Kidney capillary endothelial cell (primary cell): ENCODE measurements around the gene COL4A2.

Experiments used
- DNase-seq: peaks from one replicate; pipeline ENCODE4 v3.0.0-alpha.2; 2018; ENCODE audit warnings: low spot score

Gene COL4A2

DNA sequence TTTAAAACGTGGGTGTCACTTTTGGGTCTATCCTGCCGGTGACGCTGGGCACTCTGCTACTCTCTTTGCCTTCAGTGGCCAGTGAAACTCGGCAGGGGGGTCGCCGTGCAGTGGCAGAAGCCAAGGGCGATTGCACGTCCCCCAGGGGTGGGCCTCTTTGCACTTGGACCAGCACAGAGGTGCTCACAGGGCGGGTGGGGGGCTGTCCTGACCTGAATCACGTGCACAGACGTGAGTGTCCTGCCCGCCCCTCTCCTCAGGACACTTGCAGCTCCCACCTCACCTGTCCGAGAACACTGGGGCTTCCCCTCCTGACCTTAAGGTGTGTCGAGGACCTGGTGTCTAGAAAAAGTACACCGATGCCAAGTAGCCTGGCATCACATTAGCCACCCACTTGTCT lies 16.3 kb upstream of the COL4A2 start:
- DNase-seq: no peak

DNA sequence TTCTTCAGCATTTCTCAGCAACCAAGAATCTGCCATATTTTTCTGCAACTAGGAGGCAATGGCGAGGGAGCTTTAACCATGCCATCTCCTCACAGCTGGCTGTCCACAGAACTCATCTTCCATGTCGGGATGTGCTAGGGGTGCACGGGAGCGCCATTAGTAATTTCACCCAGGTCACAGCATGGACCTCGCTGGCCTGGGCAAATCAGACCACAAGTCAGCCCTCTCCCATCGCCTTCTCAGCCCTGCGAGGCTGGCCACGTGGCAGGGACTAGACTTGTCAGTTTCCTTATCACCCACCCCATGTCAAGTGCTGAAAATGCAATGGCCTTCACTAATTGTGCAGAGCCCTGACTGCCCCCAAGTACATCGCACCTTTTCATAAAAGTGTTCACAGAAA lies 15.8 kb upstream of the COL4A2 start:
- no peak for DNase-seq

DNA sequence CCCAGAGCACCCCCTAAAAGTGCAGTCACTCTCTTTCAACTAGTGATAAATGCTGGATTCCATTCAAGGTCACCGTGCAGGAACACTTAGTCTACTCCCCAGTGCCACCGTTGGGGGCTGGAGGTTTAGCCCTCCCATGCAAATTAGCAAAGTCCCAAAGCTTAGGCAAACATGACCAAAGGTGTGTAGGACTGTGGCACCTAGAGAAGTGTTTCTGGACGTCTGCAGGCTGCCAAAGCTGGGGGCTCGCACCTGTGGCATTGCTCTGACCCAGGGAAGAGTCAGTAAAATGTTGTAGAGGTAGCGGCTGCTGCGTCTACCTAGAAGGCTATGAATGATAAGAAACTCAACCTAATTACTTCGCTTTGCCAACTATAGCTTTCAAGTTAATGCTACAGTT lies 14.0 kb upstream of the COL4A2 start:
- no peak for DNase-seq

DNA sequence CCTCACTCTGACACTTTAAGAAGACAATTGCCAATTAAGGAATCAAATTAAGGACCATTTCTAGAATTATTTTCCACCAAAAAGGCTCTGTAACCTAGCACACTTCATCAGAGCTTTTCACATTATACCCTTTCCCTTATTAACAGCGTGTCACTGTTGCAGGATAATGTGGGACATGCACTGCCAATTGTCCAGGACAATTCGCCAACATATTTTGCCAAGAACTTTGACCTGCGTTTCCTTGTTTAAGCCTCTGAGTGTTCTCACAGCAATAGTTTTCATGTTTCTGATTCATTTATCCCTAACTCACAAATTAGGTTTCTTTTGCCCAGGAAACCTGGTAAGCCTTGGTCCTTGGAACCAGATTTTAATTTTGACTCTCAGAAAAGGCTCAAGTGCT lies 13.4 kb upstream of the COL4A2 start:
- no peak for DNase-seq

DNA sequence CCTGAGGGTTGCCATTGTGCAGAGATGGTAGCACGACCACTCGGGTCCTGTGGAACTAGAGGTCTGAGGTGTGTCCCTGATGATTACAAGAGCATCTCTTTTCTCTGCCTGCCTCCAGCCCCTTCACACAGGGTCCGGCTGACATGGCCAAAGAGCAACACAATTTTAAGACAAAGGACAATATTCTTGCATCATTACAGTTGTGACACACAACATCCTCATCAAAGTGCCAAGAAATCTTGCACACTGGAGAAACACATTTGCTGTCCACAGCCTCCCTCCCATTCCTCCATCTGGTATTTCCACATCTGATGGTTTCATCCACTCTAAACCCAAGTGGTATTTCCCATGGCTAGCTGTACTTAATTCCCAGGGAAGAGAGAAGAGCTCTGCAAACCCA lies 12.9 kb upstream of the COL4A2 start:
- no peak for DNase-seq

DNA sequence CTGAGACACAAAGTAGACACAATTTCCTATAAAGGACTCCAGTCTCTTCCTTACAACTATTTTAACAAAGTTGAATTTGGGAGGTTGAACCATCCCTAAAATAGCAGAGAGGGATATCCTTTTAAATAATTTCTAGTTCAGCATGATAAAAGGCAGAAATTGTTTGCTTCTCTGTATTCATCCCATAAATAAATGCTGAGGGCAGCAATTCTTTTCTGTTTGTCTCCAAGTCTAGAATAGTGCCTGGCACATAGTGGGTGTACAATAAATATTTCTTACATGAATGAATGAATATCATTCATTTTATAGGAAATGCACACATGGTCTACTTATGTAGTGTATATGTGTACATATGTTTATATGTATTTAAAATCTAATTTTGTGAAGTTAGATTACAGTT lies 12.5 kb upstream of the COL4A2 start:
- no peak for DNase-seq

DNA sequence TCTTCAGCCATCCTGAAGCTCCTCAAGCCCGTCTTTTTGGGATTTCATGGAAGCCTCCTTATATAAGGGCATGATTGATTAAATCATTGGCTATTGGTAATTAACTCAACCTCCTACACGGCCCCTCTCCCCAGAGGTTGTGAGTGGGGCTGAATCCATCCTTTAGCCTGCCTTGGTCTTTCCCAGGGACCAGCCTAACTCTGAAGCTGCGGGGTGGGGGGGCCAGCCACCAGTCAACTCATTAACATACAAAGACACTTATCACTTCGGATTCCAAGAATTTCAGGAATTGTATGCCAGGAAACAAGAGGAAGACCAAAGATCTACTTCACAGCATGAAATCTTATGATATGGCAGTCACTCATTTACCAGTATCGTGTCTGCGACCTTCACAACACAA lies 10.1 kb upstream of the COL4A2 start:
- DNase-seq: no peak

DNA sequence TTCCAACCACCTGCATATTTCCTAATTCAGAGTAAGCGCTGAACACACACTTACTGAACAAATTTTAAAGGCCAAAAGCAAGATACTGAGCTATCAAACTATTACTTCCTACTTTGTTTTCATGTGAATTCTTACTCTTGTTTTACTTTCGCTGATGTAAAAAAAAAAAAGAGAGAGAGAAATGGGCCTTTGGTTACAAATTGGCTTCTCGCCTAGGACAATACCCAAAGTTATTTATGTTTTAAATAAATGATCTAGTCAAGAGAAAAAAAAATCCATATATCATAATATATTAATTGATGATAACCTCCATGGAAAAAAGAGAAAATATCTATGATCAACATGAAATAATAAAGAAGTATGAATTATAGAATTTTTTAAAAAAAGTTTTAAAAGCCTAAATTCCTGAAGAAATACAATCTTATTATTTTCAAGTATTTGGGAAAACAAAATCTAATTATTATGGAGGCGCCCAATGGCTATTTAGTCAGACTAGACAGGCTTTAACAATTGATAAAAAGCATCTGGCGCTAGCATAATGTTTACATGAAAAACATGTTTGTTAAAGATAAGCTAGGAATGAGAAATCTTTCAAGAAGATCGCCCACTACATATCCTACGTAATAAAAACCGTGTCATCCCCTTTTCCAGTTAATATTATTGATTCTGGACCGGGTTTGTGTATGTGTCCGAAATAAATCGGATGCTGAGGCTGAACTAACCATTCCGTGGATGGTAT lies 9.1 kb upstream of the COL4A2 start:
- no peak for DNase-seq

DNA sequence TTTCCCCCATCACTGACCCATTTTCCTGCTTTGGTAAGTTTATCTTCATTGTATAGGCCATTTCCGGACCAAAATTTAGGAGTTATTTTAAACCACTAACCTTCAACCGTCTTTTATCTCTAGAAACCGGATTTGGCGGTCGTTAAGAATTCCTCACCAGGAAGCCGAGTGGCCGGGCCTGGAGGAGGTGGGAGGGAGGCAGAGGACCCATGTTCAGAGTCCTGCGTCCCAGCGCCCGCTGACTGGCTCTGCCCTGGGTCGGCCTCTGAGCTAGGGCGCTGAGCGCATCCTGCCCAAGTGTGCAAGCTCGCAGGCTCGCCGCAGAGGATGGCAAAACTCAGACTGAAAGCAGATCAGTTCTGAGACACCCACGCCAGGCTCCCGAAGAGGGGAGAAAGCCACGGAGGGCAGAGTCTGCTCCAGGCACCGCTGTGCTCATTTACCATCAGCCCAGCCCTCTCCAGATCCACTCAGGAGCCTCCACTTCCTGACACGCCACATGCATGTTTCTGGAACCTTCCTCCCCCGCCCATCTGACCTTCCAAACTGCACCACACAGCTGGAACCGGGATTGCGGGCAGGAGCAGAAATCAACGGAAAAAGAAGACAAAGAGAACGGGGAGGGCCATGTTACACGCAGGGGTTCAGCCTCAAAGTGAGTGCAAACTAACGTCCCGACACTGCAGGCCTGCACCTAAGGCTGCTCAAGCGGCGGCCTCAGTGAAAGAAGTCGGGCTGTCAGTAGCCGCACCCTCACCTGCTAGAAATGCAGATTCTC lies 8.4 kb upstream of the COL4A2 start:
- peak; percentile 76 for DNase-seq

DNA sequence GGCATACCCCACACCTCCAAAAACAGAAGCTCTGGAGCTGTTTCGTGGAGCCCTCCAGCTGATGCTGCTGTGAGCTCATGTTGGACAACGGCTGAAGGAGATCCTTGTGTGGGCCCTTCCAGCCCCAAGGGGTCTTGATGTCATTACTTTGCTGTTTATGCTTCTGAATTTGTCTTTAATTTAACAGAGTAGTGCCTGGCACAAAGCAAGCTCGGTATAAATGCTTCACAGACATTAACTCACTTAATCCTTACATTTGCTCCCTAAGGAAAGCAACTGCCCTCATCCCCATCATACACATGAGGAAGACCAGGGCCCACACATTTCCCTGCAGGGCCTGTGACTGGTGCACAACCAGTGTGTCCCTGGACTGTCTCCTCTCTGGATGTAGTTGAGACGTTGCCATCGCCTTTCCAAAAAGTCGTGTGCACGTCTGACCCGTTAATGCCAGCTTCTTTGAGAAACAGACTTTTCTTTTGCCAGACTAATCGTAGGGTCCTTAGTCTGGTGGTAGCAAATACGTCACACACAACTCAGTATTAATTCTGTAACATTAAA lies 7.7 kb upstream of the COL4A2 start:
- no peak for DNase-seq

DNA sequence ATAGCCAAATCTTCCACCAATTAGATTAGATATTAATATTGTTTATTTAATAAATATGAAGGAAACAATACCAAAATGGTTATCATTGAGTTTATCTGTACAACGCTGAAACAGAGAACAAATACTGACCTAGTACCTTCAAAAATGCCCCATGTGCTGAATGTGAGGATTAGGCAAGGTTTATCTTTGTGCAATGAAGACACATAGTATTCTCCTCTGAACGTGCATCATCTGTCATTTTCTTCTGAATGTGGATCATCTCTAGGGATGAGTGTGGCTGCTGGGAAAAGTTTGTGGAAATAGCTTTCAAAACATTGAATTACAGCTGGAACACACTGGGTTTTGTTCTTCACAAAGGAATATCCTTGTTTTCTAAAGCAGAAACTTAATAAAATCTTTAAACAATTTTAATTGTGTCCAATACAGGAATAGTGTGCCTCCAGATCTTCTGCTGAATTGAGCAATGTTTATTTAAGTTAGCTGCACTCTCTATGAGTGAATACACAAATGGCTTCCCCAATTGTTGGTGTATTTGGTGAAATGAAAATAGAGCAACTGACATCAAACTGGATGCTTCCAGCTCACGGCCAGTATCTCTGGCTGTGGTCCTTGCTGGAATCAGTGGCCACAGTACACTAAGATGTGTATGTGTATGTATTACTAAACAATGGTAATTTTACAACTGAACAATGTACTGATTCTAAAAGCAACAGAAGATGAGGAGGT lies 6.8 kb upstream of the COL4A2 start:
- DNase-seq: no peak

DNA sequence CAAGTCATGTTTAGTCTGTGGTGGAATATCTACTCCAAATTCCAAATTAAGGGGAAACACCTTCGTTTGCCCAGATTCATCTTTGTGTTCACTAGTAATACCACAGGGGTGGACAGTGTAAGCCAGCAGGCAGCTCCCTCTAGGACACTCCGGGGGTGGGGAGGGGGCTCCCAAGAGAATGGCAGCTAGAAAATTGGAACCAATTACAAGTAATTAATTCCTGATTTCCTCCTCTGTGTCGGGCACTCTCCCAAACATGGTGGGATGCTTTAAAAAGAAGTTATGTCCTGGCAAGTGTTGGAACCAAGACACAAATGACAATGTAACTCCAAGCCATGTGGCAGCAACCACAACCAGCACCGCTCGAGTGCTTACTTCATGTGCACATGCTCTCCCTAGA lies 6.0 kb upstream of the COL4A2 start:
- no peak for DNase-seq

DNA sequence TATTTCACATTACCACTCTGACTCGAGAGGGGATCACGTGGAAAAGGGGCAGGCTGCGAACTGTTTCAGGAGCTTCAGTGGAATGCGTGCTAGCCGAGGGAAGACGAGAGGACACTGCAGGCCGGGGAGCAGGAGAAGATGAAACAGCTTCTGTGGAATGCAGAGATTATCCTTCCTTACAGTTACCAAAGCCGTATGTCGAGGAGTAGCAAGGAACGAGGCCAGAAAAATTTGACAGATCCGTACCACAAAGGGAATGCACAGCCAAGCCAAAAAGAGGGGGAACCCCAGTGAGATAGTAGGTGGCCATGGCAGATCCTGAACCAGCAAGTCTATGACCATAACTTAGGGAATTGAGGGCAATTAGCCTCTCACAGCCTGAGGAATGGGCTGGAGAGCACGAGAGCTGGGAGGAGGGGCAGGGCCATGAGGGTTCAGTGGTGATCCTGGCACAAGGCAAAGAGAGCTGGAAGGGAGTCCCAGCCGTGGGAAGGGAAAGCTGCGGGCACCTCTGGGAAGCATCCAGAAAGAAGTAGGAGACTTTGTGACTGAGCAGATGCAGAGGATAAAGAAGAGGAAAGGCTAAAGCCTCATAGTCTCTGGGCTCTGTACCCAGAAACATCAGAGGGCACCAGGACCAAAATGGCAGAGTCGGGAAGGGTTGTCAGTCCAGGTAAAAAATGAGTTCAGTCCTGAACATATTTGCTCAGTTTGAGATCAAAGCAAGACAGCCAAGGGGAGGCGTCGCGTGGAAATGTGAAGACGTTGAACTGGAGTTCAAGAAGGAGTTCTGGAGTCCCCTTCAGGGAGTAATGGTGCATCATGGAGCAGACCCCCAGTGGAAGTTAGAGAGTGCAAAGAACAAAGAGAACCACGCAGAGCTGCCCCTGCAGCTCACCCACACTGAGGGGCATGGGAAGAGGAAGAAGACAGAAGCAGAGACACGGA lies 5.2 kb upstream of the COL4A2 start:
- DNase-seq: no peak

DNA sequence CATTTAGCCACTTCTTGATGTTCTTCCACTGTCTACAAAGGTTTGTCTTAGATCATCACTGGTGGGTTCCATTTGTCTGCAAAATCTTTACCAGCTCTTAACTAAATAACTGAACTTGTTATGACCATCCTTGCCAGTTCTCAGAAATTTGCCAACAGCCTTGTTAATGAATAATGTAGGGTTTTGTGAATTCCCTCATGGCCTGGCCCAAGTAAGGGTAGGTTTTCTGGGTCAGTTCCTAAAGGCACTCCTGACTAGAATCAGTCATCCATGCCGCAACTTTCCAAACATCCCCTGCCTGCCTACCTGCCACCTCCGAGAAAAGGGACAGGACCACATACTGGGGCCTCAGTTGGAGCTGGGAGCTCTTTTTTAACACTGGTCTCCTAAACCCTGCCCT lies 4.1 kb upstream of the COL4A2 start:
- no peak for DNase-seq

DNA sequence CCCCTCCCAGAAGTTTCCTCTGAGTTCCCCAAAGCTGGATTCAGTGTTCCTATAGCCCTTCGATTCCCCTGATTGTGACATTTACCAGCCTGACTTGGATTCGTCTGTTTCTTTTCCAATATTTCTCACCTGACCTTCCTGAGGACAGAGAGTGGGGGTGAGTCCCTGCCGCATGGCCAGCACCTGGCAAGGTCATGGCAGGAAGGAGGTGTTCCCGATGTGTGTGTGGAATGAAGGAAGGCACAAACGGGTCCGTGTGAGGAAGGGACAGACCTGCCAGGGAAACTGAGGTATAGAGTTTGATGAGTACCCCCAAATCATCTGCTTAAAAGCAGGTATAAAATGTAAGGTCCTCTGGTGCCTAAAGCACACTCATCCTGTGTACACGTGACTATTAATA lies 3.4 kb upstream of the COL4A2 start:
- no peak for DNase-seq

DNA sequence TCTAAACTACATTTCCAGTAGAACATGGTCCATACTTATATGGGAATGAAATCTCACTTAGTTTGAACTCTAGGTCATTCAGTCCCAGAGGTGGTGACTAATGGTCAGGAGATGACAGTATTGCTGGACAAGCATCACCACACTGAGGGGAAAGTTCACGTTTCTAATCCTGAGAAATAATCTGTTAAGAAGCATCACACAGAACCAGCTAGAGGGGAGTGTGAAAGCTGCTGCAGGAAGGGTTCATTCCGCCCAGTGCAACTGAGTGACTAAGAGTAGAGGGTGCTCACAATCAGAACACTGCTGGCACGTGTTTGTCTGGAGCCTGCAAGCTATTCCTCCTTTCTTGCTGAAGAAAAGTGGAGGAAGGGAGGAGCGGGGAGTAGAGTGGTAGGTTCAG lies 2.8 kb upstream of the COL4A2 start:
- DNase-seq: no peak

DNA sequence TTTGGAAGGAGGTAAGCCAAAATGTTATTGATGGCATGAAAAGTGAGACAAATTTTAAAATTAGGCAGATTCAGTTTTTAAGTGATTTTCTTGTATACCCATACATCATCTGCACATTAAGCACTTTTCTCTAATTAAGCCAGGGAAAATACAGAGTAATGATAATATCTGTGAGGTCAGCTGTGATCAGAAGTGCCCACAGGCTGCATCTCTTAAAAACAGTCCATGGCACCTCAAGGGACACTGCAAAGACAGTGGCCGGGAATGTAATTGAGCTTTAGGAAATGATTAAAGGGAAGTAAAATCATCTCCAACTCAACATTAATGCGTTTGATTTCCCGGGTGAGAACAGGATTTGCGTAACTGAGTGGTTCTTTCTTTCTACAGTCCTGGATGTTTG lies 2.1 kb upstream of the COL4A2 start:
- DNase-seq: no peak

DNA sequence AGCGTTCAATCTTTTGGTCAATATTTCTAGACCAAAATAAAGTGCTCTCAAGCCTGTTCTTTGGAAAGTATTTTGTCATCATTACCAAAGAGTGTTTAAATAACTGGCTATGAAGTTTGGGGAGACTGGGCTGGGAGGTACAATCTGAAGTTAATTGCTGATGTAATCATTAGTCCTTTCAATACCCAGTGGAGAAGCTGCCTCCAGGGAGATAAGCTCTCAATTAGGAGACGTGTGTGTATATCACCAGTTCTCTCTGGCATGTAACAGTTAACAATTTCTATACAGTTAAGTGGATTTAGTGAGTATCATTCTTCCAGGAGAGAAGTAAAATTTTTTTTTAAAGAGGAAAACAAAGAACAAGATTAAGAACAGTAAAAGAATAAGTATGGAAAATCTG lies 1.5 kb upstream of the COL4A2 start:
- DNase-seq: no peak

DNA sequence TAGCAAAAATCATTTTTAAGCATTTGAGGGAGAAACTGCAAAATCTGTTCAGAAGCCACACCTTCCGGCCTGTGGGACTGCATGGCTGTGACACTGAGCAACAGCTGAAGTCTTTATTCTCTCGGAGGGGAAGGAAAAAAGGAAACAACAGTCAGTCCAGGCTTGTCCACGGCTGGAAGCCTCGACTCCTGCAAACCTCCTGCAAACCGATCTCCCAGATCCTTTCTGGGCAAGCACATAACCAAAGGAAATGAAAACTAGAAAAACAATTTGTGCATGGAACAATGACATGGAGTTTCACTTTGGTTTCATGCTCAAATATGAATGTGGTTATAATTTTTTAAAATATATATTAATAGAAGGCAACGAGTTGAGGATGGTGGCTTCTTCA lies 1.1 kb upstream of the COL4A2 start:
- DNase-seq: no peak

DNA sequence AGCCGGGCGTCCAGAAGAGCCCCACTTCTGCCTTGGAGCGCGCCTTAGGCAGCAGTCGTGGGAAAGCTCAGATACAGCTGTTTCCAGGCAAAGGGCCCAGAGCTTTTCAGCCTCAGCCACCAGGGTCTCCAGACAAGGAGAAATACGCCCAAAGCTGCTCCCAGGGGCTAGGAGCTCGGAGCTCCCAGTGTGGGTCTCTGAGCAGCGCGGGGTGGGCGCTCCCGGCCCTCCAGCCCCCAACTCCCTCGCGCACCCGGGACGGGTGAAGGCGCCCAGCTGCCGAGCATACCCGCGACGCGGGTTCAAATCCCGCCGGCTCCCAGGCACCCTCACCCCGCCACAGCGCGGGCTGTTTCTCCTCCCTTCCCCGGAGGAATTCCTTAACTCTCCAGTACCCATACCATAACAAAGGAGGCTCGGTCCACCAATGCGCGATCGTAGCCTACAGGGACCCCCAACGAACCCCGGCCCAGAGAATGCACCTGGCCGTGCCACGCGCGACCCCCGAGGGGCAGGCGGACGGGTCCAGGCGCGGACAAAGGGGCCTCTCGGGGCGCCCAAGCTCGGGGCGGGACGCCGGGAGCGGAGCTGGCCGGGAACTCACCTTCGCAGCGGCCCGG lies 634 bp upstream of the COL4A2 start:
- no peak for DNase-seq
